Measurements from ENCODE around the gene FAM168A. TPM values are rescaled to one million over a fixed set of nuclear protein-coding genes. Genes with fewer than 3 reads are reported as not detected.

The FAM168A gene, protein sequence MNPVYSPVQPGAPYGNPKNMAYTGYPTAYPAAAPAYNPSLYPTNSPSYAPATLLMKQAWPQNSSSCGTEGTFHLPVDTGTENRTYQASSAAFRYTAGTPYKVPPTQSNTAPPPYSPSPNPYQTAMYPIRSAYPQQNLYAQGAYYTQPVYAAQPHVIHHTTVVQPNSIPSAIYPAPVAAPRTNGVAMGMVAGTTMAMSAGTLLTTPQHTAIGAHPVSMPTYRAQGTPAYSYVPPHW
- total RNA-seq = 18.9 TPM
- 10 to 100 TPM; 17.6 to 35.4 (median 25.9) TPM for polyA plus RNA-seq (ENCODE audit: insufficient read depth in 1 of 8, insufficient read length in 8 of 8, low replicate concordance in 1 of 8)
- long read RNA-seq, donor 1, full-length matches to known transcripts = 3 of 3 reads
- long read RNA-seq, donor 1, partial matches to known transcripts = 0 of 3 reads
- long read RNA-seq, donor 1, other reads (novel, unspliced or antisense) = 0 of 3 reads
- long read RNA-seq, donor 2 = 0 reads
- long read RNA-seq, donor 3, full-length matches to known transcripts = 7 of 7 reads
- long read RNA-seq, donor 3, partial matches to known transcripts = 0 of 7 reads
- long read RNA-seq, donor 3, other reads (novel, unspliced or antisense) = 0 of 7 reads
- long read RNA-seq, donor 4 = 0 reads
- long read RNA-seq, donor 5, full-length matches to known transcripts = 15 of 25 reads
- long read RNA-seq, donor 5, partial matches to known transcripts = 10 of 25 reads
- long read RNA-seq, donor 5, other reads (novel, unspliced or antisense) = 0 of 25 reads
- long read RNA-seq, donor 6, full-length matches to known transcripts = 3 of 3 reads
- long read RNA-seq, donor 6, partial matches to known transcripts = 0 of 3 reads
- long read RNA-seq, donor 6, other reads (novel, unspliced or antisense) = 0 of 3 reads
- long read RNA-seq, donor 7, full-length matches to known transcripts = 10 of 10 reads
- long read RNA-seq, donor 7, partial matches to known transcripts = 0 of 10 reads
- long read RNA-seq, donor 7, other reads (novel, unspliced or antisense) = 0 of 10 reads
- long read RNA-seq, donor 8, partial matches to known transcripts = 0 of 1 reads
- long read RNA-seq, donor 8, other reads (novel, unspliced or antisense) = 0 of 1 reads
- long read RNA-seq, donor 9 = 0 reads
- long read RNA-seq, donor 10, partial matches to known transcripts = 5 of 7 reads
- long read RNA-seq, donor 10, other reads (novel, unspliced or antisense) = 0 of 7 reads
- long read RNA-seq, donor 11, full-length matches to known transcripts = 2 of 2 reads
- long read RNA-seq, donor 11, partial matches to known transcripts = 0 of 2 reads
- long read RNA-seq, donor 11, other reads (novel, unspliced or antisense) = 0 of 2 reads

DNA sequence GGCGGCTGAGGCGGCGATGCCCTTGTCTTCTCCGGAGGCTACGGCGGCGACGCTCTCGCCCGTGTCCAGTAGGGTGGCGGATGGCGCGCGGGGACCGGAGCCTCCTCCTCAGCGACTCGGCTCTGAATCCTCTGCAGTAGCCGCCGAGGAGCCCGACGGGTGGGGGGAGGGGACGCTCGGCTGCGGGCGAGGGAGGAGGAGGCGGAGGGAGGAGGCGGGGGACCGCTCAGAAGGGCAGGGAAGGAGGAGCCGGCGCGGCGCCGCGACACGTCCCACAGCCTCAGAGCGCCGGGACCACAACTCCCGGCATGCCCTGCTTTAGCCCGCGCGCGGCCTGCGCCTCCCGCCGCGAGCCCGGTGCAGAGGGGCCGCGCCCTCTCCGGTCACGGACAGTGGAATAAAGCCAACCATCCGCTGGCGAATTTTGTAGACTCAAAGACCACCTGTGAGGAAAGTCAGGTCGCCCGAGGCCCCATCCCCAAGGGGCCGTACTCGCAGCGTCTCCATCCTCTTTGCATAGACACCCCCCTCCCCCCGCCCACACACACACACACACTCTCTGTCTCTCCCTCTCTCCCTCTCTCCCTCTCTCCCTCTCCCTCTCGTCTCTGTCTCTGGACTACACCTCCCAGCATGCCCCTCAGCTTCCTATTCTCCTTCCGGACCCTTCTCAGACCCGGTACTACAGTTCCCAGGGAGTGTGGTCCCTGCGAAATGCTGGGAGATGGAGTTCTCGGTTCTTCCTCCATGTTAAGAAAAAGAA lies at the start of gene FAM168A:
TSS of gene FAM168A (minus strand) at position 157 of the 763 bp plus-strand sequence. CDS start 129,638 bp downstream, outside the sequence.
- peak within 1 kb of the TSS; percentile 96 for H3K4me3 ChIP-seq (ENCODE audit: low read length)
- DNase-seq = peak; percentile 100
- under 1% methylated on average over 57 of the region's 64 CpGs for WGBS (ENCODE audit: insufficient coverage)
- H3K27me3 ChIP-seq (ENCODE audit: control insufficient read depth, insufficient read depth, low read length) = no peaks in the 10 kb centered on the region
- H3K9me3 ChIP-seq (replicated peaks; ENCODE audit: control insufficient read depth, low read depth, low read length) = no peaks in the 10 kb centered on the region
- H3K36me3 ChIP-seq (ENCODE audit: control insufficient read depth, insufficient read depth, low read length) = no peaks in the 10 kb centered on the region
- peak within 1 kb of the TSS; percentile 93 for H3K27ac ChIP-seq (ENCODE audit: low read length)
- peaks cover 12% of the 10 kb centered on the region for H3K4me1 ChIP-seq (ENCODE audit: control insufficient read depth, insufficient read depth, low read length)

DNA sequence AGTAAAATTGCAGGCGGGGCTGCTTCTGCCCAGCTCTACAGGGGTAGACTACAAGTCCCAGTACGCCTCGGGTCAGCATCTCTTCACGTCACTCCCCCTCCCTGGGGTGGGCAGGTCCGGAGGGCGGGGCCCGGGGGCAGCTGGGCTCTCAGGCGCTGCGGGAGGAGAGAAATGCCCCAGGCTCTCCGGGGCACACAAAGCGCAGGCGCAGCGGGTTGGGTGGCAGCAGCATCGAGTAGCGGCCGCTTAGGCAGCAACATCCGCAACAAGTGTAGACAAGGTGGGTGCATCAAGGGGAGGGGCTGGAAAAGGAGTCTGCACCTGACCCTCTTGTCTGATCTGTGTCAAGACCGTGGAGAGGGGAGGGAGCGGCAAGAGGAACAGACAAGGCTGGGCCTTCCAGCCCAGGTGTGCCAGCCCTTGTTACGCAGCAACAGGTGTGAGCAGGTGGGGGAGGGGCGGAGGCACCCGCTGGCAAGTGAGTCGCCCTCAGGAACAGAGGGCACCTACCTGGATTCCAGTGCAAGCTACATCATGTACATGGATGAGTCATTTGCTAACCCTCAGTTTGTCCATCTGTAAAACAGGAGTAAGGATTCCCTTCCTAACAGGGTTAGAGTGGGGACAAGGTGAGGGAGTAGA lies 49.7 kb upstream of the FAM168A start:
- Histone ChIP-seq H3K36me3 (ENCODE audit: control insufficient read depth, insufficient read depth, low read length) (no peaks in the 10 kb centered on the region), H3K27me3 (ENCODE audit: control insufficient read depth, insufficient read depth, low read length) (peaks cover 17% of the 10 kb centered on the region), H3K27ac (ENCODE audit: low read length) (no peak overlapping the region), H3K4me3 (ENCODE audit: low read length) (no peak overlapping the region), H3K4me1 (ENCODE audit: control insufficient read depth, insufficient read depth, low read length) (peaks cover 28% of the 10 kb centered on the region), H3K9me3 (replicated peaks; ENCODE audit: control insufficient read depth, low read depth, low read length) (no peaks in the 10 kb centered on the region)
- 11% methylated on average over 17 of the region's 23 CpGs for WGBS (ENCODE audit: insufficient coverage)
- peak; percentile 85 for DNase-seq

DNA sequence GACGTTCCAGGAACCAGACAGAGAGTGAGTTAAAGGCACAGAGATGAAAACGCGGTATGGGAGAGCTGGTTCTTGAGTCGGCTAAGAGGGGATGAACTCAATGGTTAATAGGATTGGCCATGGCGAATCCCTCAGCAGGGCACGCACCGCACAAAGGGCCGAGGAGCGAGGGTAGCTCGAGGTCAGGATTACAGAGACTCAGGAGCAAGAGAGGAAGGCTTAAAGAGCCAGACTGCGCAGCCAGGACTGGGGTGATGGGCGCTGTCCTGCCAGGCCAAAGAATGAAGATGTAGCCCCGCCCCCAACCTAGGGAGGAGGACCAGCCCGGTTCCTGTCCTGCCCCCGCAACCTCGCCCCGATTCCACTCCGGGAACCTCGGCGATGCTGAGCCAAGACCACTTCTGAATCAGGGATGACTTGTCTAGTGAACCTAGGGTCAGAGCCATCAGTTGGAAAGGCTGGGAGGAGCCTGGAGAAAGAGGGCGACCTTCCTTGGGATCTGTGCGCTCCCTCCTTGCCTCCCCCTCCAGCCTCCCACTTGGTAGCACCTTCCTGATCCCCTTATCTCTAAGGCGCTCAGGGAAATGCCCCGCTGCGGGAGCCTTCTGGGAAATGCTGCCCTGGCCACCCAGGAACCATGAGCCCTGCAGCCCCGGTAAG lies 48.2 kb upstream of the FAM168A start, which contains the start of gene PLEKHB1:
TSS of gene PLEKHB1 (plus strand) at position 610 of the 660 bp plus-strand sequence. CDS start at position 638, 28 bp downstream.
- peaks cover 19% of the 10 kb centered on the region for H3K4me1 ChIP-seq (ENCODE audit: control insufficient read depth, insufficient read depth, low read length)
- H3K9me3 ChIP-seq (replicated peaks; ENCODE audit: control insufficient read depth, low read depth, low read length) = no peaks in the 10 kb centered on the region
- WGBS (ENCODE audit: insufficient coverage) = 15% methylated on average over 23 of the region's 26 CpGs
- no peaks in the 10 kb centered on the region for H3K36me3 ChIP-seq (ENCODE audit: control insufficient read depth, insufficient read depth, low read length)
- no peak within 1 kb of the TSS for H3K27ac ChIP-seq (ENCODE audit: low read length)
- H3K27me3 ChIP-seq (ENCODE audit: control insufficient read depth, insufficient read depth, low read length) = peaks cover 17% of the 10 kb centered on the region
- DNase-seq = no peak
- H3K4me3 ChIP-seq (ENCODE audit: low read length) = no peak within 1 kb of the TSS

DNA sequence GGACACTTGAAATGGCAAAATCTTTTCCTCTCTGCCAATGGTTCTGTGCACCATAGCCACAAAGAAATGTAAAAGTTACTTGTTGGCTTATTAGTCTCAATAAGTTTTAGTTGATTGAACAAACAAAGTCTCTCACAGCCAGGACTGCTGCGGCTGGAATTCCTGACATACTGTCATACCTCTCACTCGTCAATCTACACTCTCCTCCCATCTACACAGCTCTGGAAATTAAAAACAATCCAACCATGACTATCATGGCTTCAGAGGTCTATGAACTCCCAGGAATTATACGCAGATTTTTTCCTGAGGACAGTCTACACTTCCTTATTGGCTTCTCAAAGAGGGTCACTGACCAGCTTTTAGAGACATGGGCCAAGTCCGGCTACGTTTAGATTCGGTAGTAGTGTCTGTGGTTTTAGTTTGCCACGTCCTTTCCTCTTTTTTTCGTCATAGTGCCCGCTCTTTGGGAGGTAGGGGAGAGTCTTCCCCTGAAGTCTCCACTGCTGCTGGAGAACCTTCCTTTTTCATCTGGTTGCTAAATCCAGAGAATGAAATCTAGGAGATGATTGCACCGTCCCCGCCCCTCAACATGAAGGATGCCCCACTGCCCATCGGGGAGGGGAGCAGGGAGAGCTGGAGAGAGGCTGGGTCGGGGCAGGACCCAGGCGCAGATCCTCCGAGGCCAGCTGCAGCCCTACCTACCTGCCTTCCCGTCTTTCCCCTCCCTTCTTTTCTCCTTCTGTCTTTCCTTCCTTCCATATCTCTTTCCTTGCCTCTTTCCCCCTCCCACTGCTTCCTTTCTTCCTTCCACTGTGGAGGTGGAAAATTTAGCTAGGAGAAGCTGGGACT lies 47.4 kb upstream of the FAM168A start:
- no peaks in the 10 kb centered on the region for H3K9me3 ChIP-seq (replicated peaks; ENCODE audit: control insufficient read depth, low read depth, low read length)
- H3K27ac ChIP-seq (ENCODE audit: low read length) = no peak overlapping the region
- no peak for DNase-seq
- peaks cover 19% of the 10 kb centered on the region for H3K4me1 ChIP-seq (ENCODE audit: control insufficient read depth, insufficient read depth, low read length)
- no peaks in the 10 kb centered on the region for H3K36me3 ChIP-seq (ENCODE audit: control insufficient read depth, insufficient read depth, low read length)
- no peak overlapping the region for H3K4me3 ChIP-seq (ENCODE audit: low read length)
- 71% methylated on average over 1 of the region's 16 CpGs for WGBS (ENCODE audit: insufficient coverage)
- H3K27me3 ChIP-seq (ENCODE audit: control insufficient read depth, insufficient read depth, low read length) = peaks cover 17% of the 10 kb centered on the region

DNA sequence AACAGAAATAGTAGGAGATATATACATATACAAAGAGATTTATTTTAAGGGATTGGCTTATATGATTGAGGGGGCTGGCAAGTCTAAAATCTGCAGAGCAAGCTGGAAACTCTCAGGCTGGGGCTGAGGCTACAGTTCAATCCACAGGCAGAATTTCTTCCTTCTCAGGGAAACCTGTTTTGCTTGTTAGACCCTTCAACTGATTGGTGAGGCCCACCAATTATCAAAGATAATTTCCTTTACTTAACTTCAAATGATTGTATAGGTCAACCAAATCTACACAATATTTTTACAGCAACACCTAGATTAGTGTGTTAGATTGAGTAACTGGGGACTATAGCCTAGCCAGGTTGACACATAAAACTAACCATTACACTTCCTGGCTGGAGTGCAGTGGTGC lies 43.8 kb upstream of the FAM168A start:
- H3K4me3 ChIP-seq (ENCODE audit: low read length) = no peak overlapping the region
- no peak overlapping the region for H3K27ac ChIP-seq (ENCODE audit: low read length)
- H3K4me1 ChIP-seq (ENCODE audit: control insufficient read depth, insufficient read depth, low read length) = peaks cover 7% of the 10 kb centered on the region
- DNase-seq = no peak
- peaks cover 13% of the 10 kb centered on the region for H3K27me3 ChIP-seq (ENCODE audit: control insufficient read depth, insufficient read depth, low read length)
- H3K36me3 ChIP-seq (ENCODE audit: control insufficient read depth, insufficient read depth, low read length) = no peaks in the 10 kb centered on the region
- H3K9me3 ChIP-seq (replicated peaks; ENCODE audit: control insufficient read depth, low read depth, low read length) = no peaks in the 10 kb centered on the region

DNA sequence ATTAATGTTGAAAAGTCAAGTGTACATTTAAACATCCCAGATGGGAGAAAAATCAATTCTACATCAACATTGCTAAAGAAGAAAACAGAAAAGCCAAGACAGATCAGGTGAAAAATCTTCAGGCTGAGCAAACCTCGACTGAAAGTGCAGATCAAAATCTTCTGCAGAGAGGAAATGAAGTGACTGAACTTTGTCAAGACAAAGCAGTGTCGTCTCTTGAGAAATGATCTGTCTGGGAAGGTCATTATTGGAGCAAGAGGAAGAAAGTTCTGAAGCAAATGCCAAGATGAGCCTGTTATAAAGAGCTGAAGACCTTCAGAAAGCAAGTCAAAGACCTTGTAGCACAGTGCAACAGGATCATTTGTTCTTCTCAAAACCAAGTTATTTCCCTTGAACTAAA lies 42.7 kb upstream of the FAM168A start:
- Histone ChIP-seq H3K27me3 (ENCODE audit: control insufficient read depth, insufficient read depth, low read length) (peaks cover 3% of the 10 kb centered on the region), H3K36me3 (ENCODE audit: control insufficient read depth, insufficient read depth, low read length) (no peaks in the 10 kb centered on the region), H3K27ac (ENCODE audit: low read length) (no peak overlapping the region), H3K4me1 (ENCODE audit: control insufficient read depth, insufficient read depth, low read length) (peaks cover 2% of the 10 kb centered on the region), H3K4me3 (ENCODE audit: low read length) (no peak overlapping the region), H3K9me3 (replicated peaks; ENCODE audit: control insufficient read depth, low read depth, low read length) (no peaks in the 10 kb centered on the region)
- DNase-seq = no peak
- 6% methylated on average over 2 of the region's 2 CpGs for WGBS (ENCODE audit: insufficient coverage)

DNA sequence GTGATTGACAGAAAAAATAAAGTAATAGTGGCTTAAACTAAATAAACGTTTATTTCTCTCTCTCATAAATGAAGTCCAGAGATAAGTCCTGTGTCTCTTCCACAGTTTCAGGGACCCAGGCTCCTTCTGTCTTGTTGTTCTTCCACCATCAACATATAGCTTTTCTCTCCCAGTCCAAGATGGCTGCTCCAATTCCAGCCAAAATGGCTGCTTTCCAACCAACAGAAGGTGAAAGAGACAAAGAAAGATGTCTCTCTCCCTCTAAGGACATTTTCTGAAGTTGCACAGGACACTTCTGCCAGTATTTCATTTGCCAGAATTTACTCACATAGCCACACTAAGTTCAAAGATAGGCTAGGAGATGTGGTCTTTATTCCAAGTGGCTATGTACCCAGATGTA lies 39.1 kb upstream of the FAM168A start:
- DNase-seq = no peak
- no peak overlapping the region for H3K27ac ChIP-seq (ENCODE audit: low read length)
- WGBS (ENCODE audit: insufficient coverage) = no CpG with 5 or more reads among the region's 1 CpG
- no peaks in the 10 kb centered on the region for H3K27me3 ChIP-seq (ENCODE audit: control insufficient read depth, insufficient read depth, low read length)
- no peaks in the 10 kb centered on the region for H3K4me1 ChIP-seq (ENCODE audit: control insufficient read depth, insufficient read depth, low read length)
- no peak overlapping the region for H3K4me3 ChIP-seq (ENCODE audit: low read length)
- H3K36me3 ChIP-seq (ENCODE audit: control insufficient read depth, insufficient read depth, low read length) = no peaks in the 10 kb centered on the region
- no peaks in the 10 kb centered on the region for H3K9me3 ChIP-seq (replicated peaks; ENCODE audit: control insufficient read depth, low read depth, low read length)

DNA sequence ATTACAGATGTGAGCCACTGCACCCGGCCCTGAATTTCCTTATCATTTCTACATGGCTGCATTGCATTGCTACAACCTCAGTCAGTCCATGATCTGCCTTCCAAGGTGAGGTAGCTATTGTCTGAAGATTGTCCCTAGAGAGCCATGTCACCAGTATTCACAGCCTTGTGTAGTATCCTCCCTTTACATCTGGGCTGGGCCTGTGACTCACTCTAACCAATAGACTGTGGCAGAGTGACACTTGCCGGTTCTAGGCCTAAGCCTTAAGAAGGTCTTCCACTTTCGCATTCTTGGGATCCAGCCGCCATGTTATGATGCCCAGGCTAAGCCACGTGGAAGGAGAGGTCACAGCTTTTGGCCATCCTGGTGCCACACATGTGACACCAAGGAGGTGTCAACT lies 38.3 kb upstream of the FAM168A start:
- no peak overlapping the region for H3K4me3 ChIP-seq (ENCODE audit: low read length)
- H3K27ac ChIP-seq (ENCODE audit: low read length) = no peak overlapping the region
- H3K4me1 ChIP-seq (ENCODE audit: control insufficient read depth, insufficient read depth, low read length) = no peaks in the 10 kb centered on the region
- WGBS (ENCODE audit: insufficient coverage) = 96% methylated on average over 4 of the region's 5 CpGs
- H3K9me3 ChIP-seq (replicated peaks; ENCODE audit: control insufficient read depth, low read depth, low read length) = no peaks in the 10 kb centered on the region
- H3K27me3 ChIP-seq (ENCODE audit: control insufficient read depth, insufficient read depth, low read length) = no peaks in the 10 kb centered on the region
- H3K36me3 ChIP-seq (ENCODE audit: control insufficient read depth, insufficient read depth, low read length) = no peaks in the 10 kb centered on the region
- no peak for DNase-seq
